ENCODE results near the gene DENND10. TPM values are rescaled to one million over a fixed set of nuclear protein-coding genes. Genes with fewer than 3 reads are reported as not detected.
"Not testable (repeated sequence)": the region's sequence is repeated elsewhere in the genome, so short reads cannot be mapped to it uniquely, and the experiment has no call there.

The DENND10 gene
- total RNA-seq, 6 experiments from 2014 or later, result 24.0 to 46.4 (median 36.1) TPM

DNA sequence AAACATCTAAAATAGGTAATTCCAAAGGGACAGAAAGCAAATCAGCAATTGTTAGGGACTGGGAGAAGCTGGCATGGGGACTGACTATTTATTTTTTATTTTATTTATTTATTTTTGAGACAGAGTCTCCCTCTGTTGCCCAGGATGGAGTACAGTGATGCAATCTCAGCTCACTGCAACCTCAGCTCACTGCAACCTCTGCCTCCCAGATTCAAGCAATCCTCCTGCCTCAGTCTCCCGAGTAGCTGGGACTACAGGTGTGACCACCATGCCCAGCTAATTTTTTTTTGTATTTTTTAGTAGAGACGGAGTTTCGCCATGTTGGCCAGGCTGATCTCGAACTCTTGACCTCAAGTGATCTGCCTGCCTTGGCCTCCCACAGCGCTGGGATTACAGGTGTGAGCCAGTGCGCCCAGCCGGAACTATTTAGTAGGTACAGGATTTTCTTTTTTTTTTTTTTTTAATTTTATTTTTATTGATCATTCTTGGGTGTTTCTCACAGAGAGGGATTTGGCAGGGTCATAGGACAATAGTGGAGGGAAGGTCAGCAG, 77.0 kb downstream of the DENND10 start:
- Histone ChIP-seq H3K36me3 (peaks cover 0 to 10% (median 2%) of the 10 kb centered on the region in 4 donors), H3K4me1 (peaks cover 0 to 10% (median 3%) of the 10 kb centered on the region in 4 donors)
- H3K27me3 ChIP-seq; H3K27ac ChIP-seq; DNase-seq; intact Hi-C loops (cut with DNase I); H3K4me3 ChIP-seq; ATAC-seq; H3K9me3 ChIP-seq: not testable (repeated sequence)
- WGBS (ENCODE audit: insufficient coverage, low coverage, low lambda C conversion rate, missing lambda C conversion rate), result 87% methylated on average over 7 of the region's 7 CpGs
- peak in 2 of 4 donors; percentile 10 to 20 for TF ChIP-seq CTCF (IDR thresholded peaks at IDR 0.05)

DNA sequence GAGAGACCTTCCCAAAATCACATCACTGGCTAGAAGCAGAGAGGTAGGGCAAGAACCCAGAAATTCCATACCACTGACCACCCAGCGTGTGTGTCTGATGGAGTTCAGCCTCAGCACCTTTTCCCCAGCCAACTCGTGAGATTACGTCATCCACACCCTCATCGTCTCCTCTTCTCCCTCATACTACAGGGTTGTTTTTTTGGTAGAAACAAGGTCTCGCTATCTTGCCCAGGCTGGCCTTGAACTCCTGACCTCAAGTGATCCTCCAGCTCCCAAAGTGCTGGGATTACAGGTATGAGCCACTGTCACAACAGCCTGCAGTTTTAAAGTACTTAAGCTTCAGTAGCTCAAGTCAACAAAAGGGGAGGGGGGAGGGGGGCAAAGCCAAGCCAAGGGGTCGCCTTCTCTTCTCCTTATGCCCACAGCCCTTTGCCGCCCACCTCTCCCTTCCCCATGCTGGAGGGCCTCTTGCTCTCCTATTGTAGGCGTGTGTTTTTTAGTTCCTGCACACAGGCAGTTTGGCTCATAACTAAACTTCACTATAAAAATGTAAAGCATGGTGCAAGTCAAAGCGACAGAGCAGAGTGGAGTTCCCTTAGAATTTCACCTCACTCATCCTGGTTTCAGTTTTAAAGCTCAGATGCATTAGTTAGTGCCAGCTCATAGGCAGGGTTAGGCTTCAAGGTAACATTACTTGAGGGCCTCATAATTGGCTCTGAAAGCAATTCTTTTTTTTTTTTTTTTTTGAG, 79.9 kb downstream of the DENND10 start:
- no peak overlapping the region for H3K27ac ChIP-seq
- intact Hi-C loops (cut with DNase I), result no loop called here
- no peaks in the 10 kb centered on the region for H3K27me3 ChIP-seq
- 44% methylated on average over 6 of the region's 9 CpGs for WGBS (ENCODE audit: insufficient coverage, low coverage, low lambda C conversion rate, missing lambda C conversion rate)
- H3K4me3 ChIP-seq, result no peak overlapping the region
- ATAC-seq (no peak), DNase-seq (no peak)
- no peaks in the 10 kb centered on the region for H3K4me1 ChIP-seq
- TF ChIP-seq CTCF (IDR thresholded peaks at IDR 0.05) (no peak), POLR2A (IDR thresholded peaks at IDR 0.05) (no peak)
- no peaks in the 10 kb centered on the region for H3K9me3 ChIP-seq
- no peaks in the 10 kb centered on the region for H3K36me3 ChIP-seq

Small RNA genes lying within 50 kb of the gene (small RNA-seq; reads per million reads assigned to genes)
- gene AL355598.1 (0 reads per million in 2 experiments), gene RF00413 (0 reads per million in 2 experiments), gene SNORA19 (0.29 to 2.7 reads per million in 2 experiments)

Other genes starting within 250 kb of the DENND10 start
- under 1 TPM in 3 of 6 experiments, not detected in 3; 0.06 to 0.35 (median 0.31) TPM for gene NANOS1, start 74.4 kb upstream of the DENND10 start, total RNA-seq
- gene EIF3A, start 23.3 kb upstream of the DENND10 start, total RNA-seq, result 10 to 100 TPM; 41.6 to 69.5 (median 57.4) TPM
- gene SFXN4, start 61.6 kb downstream of the DENND10 start, total RNA-seq, result 100 to 1,000 TPM in 1 of 6 experiments, 10 to 100 TPM in 5; 16.0 to 152 (median 23.8) TPM
- 100 to 1,000 TPM; 171 to 235 (median 194) TPM for gene PRDX3, start 74.7 kb downstream of the DENND10 start, total RNA-seq
- gene GRK5, start 103.5 kb downstream of the DENND10 start, total RNA-seq, result 10 to 100 TPM in 1 of 6 experiments, 1 to 10 TPM in 5; 5.9 to 11.5 (median 7.9) TPM